Measurements from ENCODE around the gene LUC7L3.
"Not testable (repeated sequence)": the region's sequence is repeated elsewhere in the genome, so short reads cannot be mapped to it uniquely, and the experiment has no call there.

The LUC7L3 gene, protein sequence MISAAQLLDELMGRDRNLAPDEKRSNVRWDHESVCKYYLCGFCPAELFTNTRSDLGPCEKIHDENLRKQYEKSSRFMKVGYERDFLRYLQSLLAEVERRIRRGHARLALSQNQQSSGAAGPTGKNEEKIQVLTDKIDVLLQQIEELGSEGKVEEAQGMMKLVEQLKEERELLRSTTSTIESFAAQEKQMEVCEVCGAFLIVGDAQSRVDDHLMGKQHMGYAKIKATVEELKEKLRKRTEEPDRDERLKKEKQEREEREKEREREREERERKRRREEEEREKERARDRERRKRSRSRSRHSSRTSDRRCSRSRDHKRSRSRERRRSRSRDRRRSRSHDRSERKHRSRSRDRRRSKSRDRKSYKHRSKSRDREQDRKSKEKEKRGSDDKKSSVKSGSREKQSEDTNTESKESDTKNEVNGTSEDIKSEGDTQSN

DNA sequence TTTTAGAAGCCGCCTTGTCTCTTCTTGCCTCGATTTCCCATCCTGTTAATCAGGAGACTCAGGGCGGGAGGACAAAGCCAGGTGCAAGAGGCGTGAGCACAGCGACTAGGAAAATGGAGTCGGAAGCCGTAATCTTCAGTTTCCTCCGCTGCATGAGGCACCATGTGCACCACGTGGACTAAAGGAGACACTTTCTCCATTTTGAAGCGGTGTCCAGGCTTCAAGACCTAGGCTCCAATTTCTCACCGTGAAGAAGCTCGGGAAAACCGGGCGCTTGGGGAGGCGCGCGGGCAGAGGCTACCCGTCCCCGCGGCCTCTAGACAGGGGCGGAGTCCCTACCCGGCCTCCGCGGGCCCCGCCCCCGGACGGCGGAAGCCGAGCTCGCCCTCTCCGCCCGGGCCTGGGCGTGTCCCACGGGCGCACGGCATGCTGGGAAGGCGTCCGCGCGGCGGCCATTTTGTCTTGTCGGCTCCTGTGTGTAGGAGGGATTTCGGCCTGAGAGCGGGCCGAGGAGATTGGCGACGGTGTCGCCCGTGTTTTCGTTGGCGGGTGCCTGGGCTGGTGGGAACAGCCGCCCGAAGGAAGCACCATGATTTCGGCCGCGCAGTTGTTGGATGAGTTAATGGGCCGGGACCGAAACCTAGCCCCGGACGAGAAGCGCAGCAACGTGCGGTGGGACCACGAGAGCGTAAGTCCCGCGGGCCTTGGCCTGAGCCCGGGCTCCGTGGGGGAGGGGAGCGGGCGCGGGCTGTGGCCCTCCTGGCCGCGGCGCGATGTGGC lies at the start of gene LUC7L3:
TSS of gene LUC7L3 (plus strand) at position 460 of the 780 bp plus-strand sequence. CDS start at position 590, 130 bp downstream.
- peak; percentile 96 for DNase-seq (ENCODE audit: low spot score)

DNA sequence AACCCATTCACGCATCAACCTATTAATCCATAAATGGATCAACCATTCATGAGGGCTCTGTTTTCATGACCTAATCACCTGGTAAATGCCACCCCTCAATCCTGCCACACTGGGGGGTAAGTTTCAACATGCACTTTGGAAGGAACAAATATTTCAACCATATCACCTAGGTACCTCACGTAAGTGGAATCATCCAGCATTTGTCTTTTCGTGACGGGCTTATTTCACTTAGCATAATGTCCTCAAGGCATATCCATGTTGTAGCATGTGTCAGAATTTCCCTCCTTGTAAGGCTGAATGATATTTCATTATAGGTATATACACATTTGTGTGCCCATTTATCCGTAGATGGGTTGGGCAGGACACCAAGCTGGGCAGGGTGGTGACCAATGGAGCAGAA lies 47.3 kb upstream of the LUC7L3 start:
- DNase-seq (ENCODE audit: low spot score): no peak

DNA sequence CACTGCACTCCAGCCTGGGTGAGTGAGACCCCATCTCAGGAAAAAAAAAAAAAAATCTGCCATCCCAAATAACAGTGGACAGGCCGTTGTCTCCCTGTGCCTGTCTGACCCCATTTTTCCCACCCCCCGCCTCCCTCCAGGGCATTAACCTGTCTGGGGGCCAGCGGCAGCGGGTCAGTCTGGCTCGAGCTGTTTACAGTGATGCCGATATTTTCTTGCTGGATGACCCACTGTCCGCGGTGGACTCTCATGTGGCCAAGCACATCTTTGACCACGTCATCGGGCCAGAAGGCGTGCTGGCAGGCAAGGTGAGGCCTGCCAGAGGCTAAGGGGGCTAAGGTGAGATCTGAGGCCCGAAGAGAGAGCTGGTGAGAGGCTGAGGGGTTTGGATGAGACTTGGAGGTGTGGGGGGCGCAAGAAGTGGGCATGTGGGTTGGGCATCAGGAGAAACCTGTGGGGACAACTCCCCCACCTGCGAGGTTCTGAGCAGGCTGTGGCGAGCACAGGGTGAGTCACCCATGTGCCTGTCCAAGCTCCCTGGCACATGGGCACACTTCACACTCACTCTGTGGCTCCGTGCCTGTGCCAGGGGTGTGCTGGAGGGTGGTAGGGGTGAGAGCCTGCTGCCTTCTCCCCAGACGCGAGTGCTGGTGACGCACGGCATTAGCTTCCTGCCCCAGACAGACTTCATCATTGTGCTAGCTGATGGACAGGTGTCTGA lies 46.4 kb upstream of the LUC7L3 start:
- no peak for DNase-seq (ENCODE audit: low spot score)

DNA sequence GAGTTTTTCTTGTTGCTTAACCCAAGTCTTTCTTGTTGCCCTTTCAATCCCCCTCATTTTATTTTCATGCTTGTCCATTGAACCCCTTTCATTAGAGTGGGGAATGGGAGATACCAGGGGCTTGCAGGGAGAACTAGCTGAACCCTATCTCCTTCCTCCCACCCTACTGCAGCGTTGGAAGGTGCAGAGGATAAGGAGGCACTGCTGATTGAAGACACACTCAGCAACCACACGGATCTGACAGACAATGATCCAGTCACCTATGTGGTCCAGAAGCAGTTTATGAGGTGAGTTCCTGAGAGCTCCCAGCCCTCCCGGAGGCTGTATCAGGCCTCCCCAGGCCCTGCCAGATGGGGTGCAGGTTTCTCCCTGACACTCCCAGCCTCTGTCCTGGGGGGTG lies 44.2 kb upstream of the LUC7L3 start:
- no peak for DNase-seq (ENCODE audit: low spot score)

DNA sequence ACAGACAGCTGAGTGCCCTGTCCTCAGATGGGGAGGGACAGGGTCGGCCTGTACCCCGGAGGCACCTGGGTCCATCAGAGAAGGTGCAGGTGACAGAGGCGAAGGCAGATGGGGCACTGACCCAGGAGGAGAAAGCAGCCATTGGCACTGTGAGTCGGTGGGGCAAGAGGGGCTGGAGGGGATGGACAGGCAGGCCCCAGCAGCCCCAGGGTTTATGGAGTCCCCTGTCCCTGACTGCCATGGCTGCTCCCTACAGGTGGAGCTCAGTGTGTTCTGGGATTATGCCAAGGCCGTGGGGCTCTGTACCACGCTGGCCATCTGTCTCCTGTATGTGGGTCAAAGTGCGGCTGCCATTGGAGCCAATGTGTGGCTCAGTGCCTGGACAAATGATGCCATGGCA lies 43.8 kb upstream of the LUC7L3 start:
- DNase-seq (ENCODE audit: low spot score): no peak

DNA sequence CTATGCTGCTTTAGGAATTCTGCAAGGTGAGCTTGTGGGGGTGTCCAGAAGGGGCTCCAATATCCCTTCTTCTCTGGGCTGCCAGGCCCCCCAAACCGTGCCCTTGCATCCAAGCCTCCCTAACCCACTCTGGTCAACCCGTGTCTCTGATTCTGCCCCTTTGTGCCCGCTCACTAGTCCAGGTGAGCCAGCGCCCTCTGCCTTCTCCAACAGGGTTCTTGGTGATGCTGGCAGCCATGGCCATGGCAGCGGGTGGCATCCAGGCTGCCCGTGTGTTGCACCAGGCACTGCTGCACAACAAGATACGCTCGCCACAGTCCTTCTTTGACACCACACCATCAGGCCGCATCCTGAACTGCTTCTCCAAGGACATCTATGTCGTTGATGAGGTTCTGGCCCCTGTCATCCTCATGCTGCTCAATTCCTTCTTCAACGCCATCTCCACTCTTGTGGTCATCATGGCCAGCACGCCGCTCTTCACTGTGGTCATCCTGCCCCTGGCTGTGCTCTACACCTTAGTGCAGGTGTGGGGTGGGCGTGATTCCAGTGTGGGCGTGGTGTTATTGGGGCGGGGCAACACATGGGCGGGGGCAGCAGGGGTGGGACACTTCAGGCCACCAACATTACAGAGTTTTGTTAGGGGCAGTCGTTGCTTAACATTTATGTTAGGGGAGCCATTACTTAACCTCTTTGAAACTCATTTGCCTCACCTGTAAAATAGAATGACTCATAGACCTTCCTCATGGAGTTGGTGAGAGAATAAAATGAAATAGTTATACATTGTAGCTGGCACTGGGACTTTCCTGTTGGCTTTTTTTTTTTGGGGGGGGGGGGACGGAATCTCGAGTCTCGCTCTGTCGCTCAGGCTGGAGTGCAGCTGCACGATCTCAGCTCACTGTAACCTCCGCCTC lies 43.1 kb upstream of the LUC7L3 start:
- DNase-seq (ENCODE audit: low spot score): no peak

DNA sequence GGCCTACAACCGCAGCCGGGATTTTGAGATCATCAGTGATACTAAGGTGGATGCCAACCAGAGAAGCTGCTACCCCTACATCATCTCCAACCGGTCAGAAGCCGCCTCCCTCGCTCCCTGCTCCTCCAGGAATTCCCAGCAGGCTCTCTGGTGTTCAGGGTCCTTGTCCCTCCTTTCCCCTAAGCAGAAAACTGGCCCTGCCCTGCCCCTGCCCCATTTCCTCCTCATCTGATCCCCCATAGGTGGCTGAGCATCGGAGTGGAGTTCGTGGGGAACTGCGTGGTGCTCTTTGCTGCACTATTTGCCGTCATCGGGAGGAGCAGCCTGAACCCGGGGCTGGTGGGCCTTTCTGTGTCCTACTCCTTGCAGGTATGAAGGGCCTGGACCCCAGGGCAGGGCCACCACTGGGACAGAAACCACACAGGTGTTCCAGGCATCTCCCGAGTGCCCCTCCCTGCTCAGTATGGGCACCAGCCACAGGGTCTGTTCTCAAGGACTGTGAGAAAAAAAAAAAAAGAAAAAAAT lies 41.5 kb upstream of the LUC7L3 start:
- no peak for DNase-seq (ENCODE audit: low spot score)

DNA sequence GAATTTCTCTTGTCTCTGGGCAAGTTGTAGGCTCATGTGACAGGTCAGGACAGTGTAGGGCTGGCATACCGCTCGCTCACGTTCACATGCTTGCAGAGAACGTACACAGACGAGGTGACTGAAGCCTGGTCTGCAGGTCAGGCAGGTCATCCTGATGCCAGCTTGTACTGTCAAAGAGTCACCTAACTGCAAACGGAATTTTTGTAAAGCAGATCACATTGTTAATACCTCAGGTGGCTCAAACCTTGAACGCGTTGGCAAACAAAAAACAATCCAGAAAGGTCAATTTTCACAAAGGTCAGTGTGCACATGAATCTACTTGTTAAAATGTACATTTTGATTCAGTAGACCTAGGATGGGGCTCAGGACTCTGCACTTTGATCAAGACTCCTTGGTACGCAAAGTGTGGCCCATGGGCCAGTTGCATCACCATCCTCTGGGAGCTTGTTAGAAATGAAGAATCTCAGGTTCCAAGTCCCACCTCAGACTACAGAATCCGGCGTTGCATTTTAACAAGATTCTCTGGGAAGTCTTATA lies 40.3 kb upstream of the LUC7L3 start:
- DNase-seq (ENCODE audit: low spot score): no peak

DNA sequence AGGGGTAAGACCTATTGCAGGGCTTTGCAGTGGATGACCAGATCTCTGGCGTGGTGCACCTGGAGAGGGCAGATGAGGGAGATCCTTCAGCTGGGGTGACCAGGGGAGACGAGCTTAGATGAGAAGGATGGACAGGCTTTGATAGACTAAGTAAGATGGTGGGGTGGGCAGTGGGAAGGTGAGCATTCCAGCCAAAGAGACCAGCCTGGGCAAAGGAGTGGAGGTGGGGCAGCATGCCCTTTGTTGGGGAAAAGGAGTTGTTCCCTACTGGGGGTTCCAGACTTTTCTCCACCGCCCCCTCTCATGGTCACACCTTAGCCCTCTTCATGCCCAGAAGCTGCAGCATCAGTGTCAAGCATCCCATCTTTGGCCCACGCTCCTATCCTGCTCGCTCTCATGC lies 39.3 kb upstream of the LUC7L3 start:
- DNase-seq (ENCODE audit: low spot score): no peak

DNA sequence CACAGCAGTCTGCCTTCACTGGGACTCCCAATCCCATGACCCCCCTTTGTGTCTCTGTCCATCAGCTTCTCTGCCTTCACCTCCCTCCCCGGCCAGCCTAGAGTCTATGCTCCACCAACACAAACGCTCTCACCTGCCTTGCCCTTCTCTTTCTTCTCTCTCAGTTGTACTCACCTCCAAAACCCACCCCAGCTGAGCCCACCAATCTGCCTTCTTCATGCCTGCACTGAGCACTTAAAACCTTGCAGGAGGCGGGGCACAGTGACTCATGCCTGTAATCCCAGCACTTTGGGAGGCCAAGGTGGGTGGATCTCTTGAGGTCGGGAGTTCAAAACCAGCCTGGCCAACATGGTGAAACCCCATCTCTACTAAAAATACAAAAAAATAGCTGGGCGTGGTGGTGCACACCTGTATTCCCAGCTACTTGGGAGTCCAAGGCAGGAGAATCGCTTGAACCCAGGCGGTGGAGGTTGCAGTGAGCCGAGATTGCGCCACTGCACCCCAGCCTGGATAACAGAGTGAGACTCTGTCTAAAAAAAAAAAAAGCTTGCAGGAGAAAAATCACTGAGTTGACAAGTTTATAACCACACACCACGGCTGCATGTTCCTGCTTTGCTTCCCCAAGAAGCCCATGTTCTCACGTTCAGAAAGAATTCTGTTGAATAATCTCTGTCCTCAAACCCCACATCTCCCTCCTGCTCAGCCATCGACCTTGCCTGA lies 38.7 kb upstream of the LUC7L3 start:
- not testable (repeated sequence) for DNase-seq (ENCODE audit: low spot score)

DNA sequence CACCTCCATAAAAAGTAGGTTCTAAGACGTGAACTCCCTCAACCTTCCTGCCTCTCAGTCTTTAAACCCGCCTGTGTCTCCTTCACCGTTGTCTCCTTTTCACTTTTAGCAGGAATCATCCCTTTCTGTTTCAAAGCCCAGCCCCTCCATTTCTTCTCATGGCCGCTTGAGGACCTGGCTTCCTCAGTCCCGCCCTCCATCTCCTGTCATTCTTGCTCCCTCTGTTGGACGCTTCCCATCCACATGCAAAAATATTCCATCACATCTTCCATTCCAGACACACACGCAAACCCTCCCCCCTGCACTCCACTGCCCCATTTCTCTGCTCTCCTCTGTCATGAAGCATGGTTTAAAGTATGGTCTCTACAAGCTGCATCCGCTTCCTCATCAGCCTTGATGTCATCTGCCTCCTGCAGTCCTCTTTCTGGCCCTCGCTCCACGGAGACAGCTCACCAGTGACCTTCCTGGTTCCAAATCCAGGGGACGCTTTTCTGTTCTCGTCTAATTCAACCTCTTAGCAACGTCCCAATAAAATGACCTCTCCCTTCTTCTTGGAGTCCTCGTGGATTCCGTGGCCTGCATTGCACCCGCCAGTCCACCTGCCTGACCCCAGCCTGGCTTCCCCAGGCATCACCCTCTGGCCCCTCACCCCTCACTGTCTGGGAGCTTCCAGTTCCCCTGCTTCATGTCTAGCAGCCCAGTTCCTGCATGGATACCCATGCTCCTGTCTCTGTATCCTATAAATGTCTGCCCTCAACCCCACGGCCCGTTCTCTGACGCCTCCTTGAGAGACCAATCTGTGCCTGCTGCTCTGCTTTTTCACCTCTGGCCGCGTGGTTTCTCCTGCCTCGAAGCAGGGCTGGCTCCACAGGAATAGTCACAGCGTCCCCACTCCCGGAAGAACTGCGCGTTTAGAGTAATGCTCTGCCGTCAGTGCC lies 37.9 kb upstream of the LUC7L3 start:
- DNase-seq (ENCODE audit: low spot score): peak; percentile 85

DNA sequence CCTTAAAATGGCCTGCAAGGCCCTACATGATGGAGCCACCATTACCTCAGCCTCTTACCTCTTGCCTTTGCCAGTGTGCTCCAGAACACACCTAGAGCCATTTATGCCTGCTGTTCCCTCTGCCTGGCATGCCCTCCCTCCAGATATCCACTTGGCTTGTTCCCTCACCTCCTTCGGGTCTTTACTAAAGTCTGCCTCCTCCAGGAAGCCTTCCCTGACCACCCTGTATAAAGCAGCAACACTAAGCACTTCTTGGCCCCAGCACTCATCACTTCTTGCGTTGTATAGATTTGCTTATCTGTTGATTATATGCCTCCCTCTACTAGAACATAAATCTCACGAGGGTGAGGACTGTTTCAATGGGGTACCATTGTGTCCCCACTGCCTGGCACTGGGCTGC lies 37.0 kb upstream of the LUC7L3 start:
- DNase-seq (ENCODE audit: low spot score): no peak

DNA sequence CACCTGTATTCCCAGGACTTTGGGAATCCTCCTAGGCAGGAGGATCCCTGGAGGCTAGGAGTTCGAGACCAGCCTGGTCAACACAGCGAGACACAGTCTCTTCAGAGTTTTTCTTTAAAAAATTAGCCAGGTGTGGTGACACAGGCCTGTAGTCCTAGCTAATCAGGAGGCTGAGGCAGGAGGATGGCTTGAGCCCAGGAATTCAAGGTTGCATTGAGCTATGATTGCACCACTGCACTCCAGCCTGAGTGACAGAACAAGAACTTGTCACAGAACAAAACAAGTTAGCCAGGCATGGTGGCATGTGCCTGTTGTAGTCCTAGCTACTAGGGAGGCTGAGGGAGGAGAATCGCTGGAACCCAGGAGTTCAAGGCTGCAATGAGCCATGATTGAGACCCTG lies 36.5 kb upstream of the LUC7L3 start:
- no peak for DNase-seq (ENCODE audit: low spot score)

DNA sequence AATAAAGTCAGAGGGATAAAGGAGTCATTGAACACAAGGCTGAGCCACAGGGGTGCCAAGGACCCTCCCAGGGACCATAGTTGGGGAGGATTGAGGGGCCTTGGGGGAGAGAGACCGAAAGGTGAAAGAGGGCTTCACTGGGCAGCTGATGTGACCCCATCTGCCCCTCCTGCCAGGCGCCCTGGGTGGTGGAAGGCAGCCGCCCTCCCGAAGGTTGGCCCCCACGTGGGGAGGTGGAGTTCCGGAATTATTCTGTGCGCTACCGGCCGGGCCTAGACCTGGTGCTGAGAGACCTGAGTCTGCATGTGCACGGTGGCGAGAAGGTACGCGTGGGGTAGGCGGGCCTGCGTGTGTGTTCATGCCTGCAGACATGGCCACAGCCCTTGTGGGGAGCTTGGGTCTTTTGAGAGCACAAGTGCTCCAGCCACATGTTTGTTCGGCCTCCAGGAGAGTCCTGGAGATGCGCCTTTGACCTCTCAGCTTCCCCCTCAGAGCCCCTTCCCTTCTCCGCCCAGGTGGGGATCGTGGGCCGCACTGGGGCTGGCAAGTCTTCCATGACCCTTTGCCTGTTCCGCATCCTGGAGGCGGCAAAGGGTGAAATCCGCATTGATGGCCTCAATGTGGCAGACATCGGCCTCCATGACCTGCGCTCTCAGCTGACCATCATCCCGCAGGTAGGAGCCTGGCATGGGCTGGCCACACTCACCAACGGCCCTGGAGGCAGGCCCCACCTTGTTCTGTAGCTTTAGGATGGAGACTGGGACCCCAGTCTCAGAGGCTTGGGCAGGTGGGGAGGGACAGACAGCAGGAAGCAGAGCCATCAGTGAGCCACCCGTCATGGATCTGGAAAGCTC lies 35.7 kb upstream of the LUC7L3 start:
- DNase-seq (ENCODE audit: low spot score): no peak

DNA sequence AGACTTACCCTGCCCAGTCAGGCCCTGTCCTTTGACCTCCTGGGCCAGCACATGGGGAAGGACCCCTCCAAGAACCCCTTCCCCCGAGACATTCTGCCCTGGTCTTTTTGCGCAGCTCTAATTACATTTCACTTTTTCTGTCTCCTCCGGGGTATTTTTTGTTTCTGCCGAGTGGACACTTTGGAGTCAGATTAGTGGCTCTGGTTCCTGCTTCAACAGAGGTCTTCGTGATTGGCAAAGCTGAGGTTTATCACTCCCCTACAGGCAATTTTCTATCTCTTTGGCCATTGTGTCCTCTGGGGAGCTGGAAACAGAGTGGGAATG lies 35.2 kb upstream of the LUC7L3 start:
- no peak for DNase-seq (ENCODE audit: low spot score)

DNA sequence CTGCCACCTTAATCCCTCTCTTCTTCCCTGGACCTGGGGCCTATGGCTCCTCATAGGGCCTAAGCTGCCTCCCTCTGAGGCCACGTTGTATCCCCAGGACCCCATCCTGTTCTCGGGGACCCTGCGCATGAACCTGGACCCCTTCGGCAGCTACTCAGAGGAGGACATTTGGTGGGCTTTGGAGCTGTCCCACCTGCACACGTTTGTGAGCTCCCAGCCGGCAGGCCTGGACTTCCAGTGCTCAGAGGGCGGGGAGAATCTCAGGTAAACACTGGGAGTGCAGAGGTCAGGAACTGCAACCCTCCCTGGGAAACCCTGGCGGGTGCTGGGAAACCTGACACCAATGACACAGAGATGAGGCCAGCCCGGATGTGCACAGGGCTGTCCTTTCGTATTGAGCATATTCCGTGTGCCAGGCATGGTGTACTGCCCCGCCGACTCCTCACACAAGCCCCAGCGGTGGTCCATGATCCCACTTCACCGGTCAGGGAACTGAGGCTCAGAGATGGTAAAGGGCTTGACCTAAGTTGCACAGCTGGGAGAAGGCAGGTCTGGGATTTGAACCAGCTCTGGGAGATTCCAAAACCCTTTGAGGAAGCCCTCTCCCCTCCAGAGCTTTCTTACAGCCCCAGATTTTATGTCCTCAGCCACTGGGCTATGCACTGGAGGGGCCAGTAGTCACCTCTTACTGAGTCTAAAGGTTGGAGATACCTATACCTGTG lies 34.6 kb upstream of the LUC7L3 start:
- DNase-seq (ENCODE audit: low spot score): no peak

DNA sequence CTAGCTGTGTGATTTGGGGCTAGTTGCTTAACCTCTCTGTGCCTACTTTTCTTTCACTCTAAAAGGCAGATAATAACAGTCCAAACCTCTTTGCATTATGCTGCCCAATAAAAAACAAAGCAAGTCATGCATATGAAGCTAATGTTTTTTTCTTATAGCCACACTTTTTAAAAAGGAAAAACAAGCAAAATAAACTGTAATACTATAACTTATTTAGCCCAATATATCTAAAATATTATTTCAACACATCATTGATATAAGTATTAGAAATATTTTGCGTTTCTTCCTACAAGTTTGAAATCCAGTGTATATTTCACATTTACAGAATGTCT lies 34.1 kb upstream of the LUC7L3 start:
- no peak for DNase-seq (ENCODE audit: low spot score)
